ENCODE results near the gene SLC8A3. TPM values are rescaled to one million over a fixed set of nuclear protein-coding genes. Genes with fewer than 3 reads are reported as not detected.

SLC8A3 gene
- total and polyA plus RNA-seq, 9 donors: 0.04 to 0.53 (median 0.10) TPM; not detected in 3

DNA sequence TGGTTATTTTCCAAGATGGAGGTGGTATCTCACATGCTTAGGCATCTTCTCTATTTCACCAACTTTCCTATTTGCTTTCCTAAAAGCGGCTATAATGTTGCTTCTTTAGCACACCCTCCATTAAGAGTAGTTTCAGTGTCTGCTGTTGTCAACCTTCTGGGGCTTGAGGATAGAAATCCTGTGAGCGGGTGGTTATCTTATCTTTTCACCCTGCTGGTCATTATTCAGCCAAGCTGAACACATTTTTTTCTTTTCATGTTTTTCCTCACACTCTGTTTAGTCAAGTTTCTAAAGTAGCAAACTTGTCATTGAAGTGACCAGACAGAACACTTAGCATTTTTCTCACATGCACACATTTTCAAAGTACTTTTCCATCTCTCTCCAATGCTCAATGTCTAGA is 104.5 kb downstream of the SLC8A3 start:
- 41 to 53% (median 42%) methylated on average over 2 of the region's 2 CpGs for WGBS, 3 donors
- TF ChIP-seq POLR2A (IDR thresholded peaks at IDR 0.05) (no peak), EP300 (IDR thresholded peaks at IDR 0.05) (no peak)
- TF ChIP-seq, protein P1, sequence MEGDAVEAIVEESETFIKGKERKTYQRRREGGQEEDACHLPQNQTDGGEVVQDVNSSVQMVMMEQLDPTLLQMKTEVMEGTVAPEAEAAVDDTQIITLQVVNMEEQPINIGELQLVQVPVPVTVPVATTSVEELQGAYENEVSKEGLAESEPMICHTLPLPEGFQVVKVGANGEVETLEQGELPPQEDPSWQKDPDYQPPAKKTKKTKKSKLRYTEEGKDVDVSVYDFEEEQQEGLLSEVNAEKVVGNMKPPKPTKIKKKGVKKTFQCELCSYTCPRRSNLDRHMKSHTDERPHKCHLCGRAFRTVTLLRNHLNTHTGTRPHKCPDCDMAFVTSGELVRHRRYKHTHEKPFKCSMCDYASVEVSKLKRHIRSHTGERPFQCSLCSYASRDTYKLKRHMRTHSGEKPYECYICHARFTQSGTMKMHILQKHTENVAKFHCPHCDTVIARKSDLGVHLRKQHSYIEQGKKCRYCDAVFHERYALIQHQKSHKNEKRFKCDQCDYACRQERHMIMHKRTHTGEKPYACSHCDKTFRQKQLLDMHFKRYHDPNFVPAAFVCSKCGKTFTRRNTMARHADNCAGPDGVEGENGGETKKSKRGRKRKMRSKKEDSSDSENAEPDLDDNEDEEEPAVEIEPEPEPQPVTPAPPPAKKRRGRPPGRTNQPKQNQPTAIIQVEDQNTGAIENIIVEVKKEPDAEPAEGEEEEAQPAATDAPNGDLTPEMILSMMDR (IDR thresholded peaks at IDR 0.05): no peak
- H3K4me3 ChIP-seq: no peak overlapping the region
- intact Hi-C loops (cut with DNase I): no loop called here
- no peaks in the 10 kb centered on the region for H3K27me3 ChIP-seq
- no peaks in the 10 kb centered on the region for H3K9me3 ChIP-seq
- H3K27ac ChIP-seq: no peak overlapping the region
- DNase-seq: no peak
- no peaks in the 10 kb centered on the region for H3K36me3 ChIP-seq
- H3K4me1 ChIP-seq (ENCODE audit: insufficient read depth): no peaks in the 10 kb centered on the region

DNA sequence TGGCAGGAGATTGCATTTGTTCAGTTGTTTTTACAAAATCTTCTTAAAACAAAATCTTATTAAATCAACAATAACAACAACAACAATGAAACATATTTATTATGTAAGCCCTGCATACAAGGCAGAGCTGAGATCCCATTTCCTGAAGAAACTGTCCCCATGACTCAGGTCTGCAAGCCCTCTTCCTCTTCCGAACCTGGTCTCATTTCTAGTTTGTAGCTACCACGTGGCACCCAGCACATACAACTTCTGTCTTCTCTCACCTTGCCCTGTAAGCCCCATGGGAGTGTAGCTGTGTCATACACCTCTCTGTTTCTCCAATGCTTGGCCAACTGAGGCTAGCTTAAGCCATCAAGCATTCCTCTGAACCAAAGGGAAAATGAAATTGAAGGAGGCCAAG is 106.4 kb downstream of the SLC8A3 start:
- no peaks in the 10 kb centered on the region for H3K9me3 ChIP-seq
- WGBS, 3 donors: 58 to 66% (median 60%) methylated on average over 2 of the region's 2 CpGs
- no peak overlapping the region for H3K4me3 ChIP-seq
- H3K27ac ChIP-seq: no peak overlapping the region
- DNase-seq: no peak
- no peaks in the 10 kb centered on the region for H3K4me1 ChIP-seq (ENCODE audit: insufficient read depth)
- H3K27me3 ChIP-seq: no peaks in the 10 kb centered on the region
- H3K36me3 ChIP-seq: no peaks in the 10 kb centered on the region
- TF ChIP-seq, protein P1 (IDR thresholded peaks at IDR 0.05): no peak
- TF ChIP-seq POLR2A (IDR thresholded peaks at IDR 0.05): no peak
- no peak for TF ChIP-seq EP300 (IDR thresholded peaks at IDR 0.05)
- intact Hi-C loops (cut with DNase I): no loop called here

DNA sequence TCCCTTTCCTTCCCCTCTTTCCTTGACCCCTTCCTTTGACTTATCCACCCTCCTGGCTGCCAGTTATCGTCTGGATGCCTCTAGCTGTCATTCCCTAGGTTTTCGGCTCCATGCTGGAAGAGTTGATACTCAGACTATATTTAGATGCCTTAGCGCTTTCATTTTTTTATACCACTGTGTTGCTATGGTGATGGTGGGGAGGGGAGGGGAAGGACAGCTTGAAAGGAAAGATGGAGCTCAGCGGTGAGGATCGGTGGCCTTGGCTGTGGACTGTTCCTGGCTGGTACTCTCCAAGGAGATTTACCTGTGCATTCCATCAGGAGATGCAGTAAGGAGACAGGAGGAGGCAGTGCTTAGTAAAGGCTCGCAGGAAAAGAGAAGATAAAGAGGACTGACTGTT is 108.7 kb downstream of the SLC8A3 start:
- H3K4me3 ChIP-seq: no peak overlapping the region
- no peaks in the 10 kb centered on the region for H3K4me1 ChIP-seq (ENCODE audit: insufficient read depth)
- H3K36me3 ChIP-seq: no peaks in the 10 kb centered on the region
- no peak for DNase-seq
- intact Hi-C loops (cut with DNase I): no loop called here
- no peak overlapping the region for H3K27ac ChIP-seq
- 58 to 72% (median 64%) methylated on average over 6 of the region's 6 CpGs for WGBS, 3 donors
- TF ChIP-seq EP300 (IDR thresholded peaks at IDR 0.05) (no peak), POLR2A (IDR thresholded peaks at IDR 0.05) (no peak)
- TF ChIP-seq, protein P1 (IDR thresholded peaks at IDR 0.05): no peak
- H3K9me3 ChIP-seq: no peaks in the 10 kb centered on the region
- H3K27me3 ChIP-seq: no peaks in the 10 kb centered on the region

DNA sequence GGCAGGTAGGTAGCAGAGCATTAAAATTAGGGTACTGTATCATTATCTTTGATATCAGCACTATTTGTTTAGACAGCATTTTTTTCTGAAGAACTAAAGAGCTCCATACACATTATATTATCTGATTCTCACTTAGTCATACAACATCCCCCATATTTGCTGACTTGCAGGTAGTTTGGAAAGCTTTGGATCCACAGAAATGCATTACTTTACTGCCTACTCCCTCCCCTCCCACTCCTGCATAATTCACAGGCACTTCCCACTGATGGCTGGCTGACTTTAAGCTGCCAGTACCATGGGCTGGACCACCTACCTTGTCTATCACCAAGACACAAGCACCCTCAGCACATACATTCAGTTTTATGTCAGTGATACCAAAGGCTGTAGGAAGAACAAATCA is 110.4 kb downstream of the SLC8A3 start:
- H3K4me1 ChIP-seq (ENCODE audit: insufficient read depth): no peaks in the 10 kb centered on the region
- H3K9me3 ChIP-seq: no peaks in the 10 kb centered on the region
- TF ChIP-seq, protein P1 (IDR thresholded peaks at IDR 0.05): no peak
- TF ChIP-seq EP300 (IDR thresholded peaks at IDR 0.05) (no peak), POLR2A (IDR thresholded peaks at IDR 0.05) (no peak)
- H3K36me3 ChIP-seq: no peaks in the 10 kb centered on the region
- no peak overlapping the region for H3K4me3 ChIP-seq
- intact Hi-C loops (cut with DNase I): no loop called here
- H3K27me3 ChIP-seq: no peaks in the 10 kb centered on the region
- DNase-seq: no peak
- no peak overlapping the region for H3K27ac ChIP-seq

DNA sequence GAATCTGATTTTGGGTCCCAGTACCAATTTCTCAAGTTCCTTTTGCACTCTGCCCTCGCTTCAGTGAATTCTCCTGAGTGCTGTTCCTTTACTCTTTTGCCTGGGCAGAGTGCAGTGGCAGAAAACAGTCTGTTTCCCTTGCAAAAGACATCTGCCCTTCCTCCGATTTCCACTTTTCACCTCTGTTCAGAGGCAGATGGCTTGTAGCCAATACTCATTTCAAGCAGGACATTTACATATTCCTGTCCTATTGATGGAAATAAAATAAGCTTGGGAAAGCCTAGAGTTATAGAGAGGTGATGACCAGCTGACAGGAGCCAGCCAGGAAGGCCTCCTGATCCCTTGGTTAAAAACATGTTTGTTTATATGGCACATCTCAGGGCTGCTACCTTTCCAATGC is 111.0 kb downstream of the SLC8A3 start:
- 23 to 37% (median 23%) methylated on average over 2 of the region's 2 CpGs for WGBS, 3 donors
- TF ChIP-seq EP300 (IDR thresholded peaks at IDR 0.05) (no peak), POLR2A (IDR thresholded peaks at IDR 0.05) (no peak)
- TF ChIP-seq, protein P1 (IDR thresholded peaks at IDR 0.05): no peak
- intact Hi-C loops (cut with DNase I): no loop called here

More for the DNA sequence above, 111.0 kb downstream of the SLC8A3 start:
- Histone ChIP-seq H3K27me3 (no peaks in the 10 kb centered on the region), H3K4me1 (ENCODE audit: insufficient read depth) (no peaks in the 10 kb centered on the region), H3K9me3 (no peaks in the 10 kb centered on the region), H3K36me3 (no peaks in the 10 kb centered on the region), H3K27ac (no peak overlapping the region), H3K4me3 (no peak overlapping the region)
- no peak for DNase-seq
